IPS-18c (cell line): ENCODE measurements around the gene TMX3.

Source experiments
- H3K4me3 ChIP-seq: 2 replicates; pipeline ENCODE4 v1.7.0; 2013; ENCODE audit warnings: low read depth, mild to moderate bottlenecking, low read length, moderate library complexity; ENCODE audit not compliant: insufficient read depth
- H3K9me3 ChIP-seq: one replicate; pipeline ENCODE4 v1.6.1; 2013; ENCODE audit warnings: mild to moderate bottlenecking, low read length, moderate library complexity; ENCODE audit not compliant: control insufficient read depth, insufficient read depth

TMX3 gene

GRCh38 chr18:68662754-68663153 lies 52.2 kb downstream of the TMX3 start:
- Histone ChIP-seq H3K9me3 (no peaks in the 10 kb centered on the region), H3K4me3 (no peak overlapping the region)

GRCh38 chr18:68660354-68661183 lies 54.3 kb downstream of the TMX3 start:
- H3K4me3 ChIP-seq = no peak overlapping the region
- no peaks in the 10 kb centered on the region for H3K9me3 ChIP-seq

GRCh38 chr18:68648191-68648590 lies 66.7 kb downstream of the TMX3 start:
- Histone ChIP-seq H3K9me3 (no peaks in the 10 kb centered on the region), H3K4me3 (no peak overlapping the region)

- H3K9me3 ChIP-seq = no peaks in the 10 kb centered on the region
- H3K4me3 ChIP-seq = no peak overlapping the region
These were observed 72.9 kb downstream of the TMX3 start for GRCh38 chr18:68642003-68642402.

GRCh38 chr18:68640861-68641260 lies 74.0 kb downstream of the TMX3 start:
- H3K4me3 ChIP-seq = no peak overlapping the region
- H3K9me3 ChIP-seq = no peaks in the 10 kb centered on the region

GRCh38 chr18:68638613-68639012 lies 76.3 kb downstream of the TMX3 start:
- no peaks in the 10 kb centered on the region for H3K9me3 ChIP-seq
- H3K4me3 ChIP-seq = no peak overlapping the region

- no peaks in the 10 kb centered on the region for H3K9me3 ChIP-seq
These were observed 87.1 kb downstream of the TMX3 start for GRCh38 chr18:68627812-68628211.

More at GRCh38 chr18:68627812-68628211, 87.1 kb downstream of the TMX3 start:
- no peak overlapping the region for H3K4me3 ChIP-seq
